Natural killer cell (primary cell): ENCODE data around the gene BNIP5. TPM values are rescaled to one million over a fixed set of nuclear protein-coding genes. Genes with fewer than 3 reads are reported as not detected.

Experiments used
- ATAC-seq, 3 donors: fragments of 150-1000 bp in 2 of 3; fragments of 200-7000 bp in 1 of 3; cut with Tn5 transposase; 1 replicate in 1 of 3; 2 replicates in 2 of 3; pipeline ENCODE4 v1.10.0; 2021; ENCODE audit warnings: mild to moderate bottlenecking in 2 of 3, moderate library complexity in 2 of 3
- DNase-seq, 2 donors: peaks; one replicate each; pipeline versions ENCODE4 v3.0.0 to v3.0.0-alpha.2; 2013 to 2021; ENCODE audit warnings: mixed read lengths in 1 of 2
- H3K27ac ChIP-seq: one replicate; pipeline ENCODE4 v1.5.1; 2013; ENCODE audit warnings: mild to moderate bottlenecking, low read length
- H3K27me3 ChIP-seq: one replicate; pipeline ENCODE4 v1.6.1; 2013; ENCODE audit warnings: low read length; ENCODE audit not compliant: control insufficient read depth, insufficient read depth
- H3K36me3 ChIP-seq: one replicate; pipeline ENCODE4 v1.6.1; 2013; ENCODE audit warnings: low read length; ENCODE audit not compliant: control insufficient read depth, insufficient read depth
- H3K4me1 ChIP-seq: one replicate; pipeline ENCODE4 v1.6.1; 2013; ENCODE audit warnings: low read length; ENCODE audit not compliant: control insufficient read depth, insufficient read depth
- H3K4me3 ChIP-seq: one replicate; pipeline ENCODE4 v1.5.1; 2013; ENCODE audit warnings: low read length
- H3K9me3 ChIP-seq: one replicate; pipeline ENCODE4 v1.6.1; 2013; ENCODE audit warnings: low read length; ENCODE audit not compliant: control insufficient read depth, insufficient read depth
- H3K27ac Mint-ChIP-seq, 2 donors: one replicate each; pipeline ENCODE4 v1.8.0; 2022; ENCODE audit warnings: mild to moderate bottlenecking in 2 of 2, mixed read lengths in 2 of 2, moderate library complexity in 1 of 2
- H3K27me3 Mint-ChIP-seq, 2 donors: one replicate each; pipeline ENCODE4 v1.8.0; 2022; ENCODE audit warnings: low read depth in 2 of 2, mixed read lengths in 2 of 2
- H3K36me3 Mint-ChIP-seq: one replicate; pipeline ENCODE4 v1.8.0; 2022; ENCODE audit warnings: mixed read lengths
- H3K4me1 Mint-ChIP-seq, 2 donors: one replicate each; pipeline ENCODE4 v1.8.0; 2022; ENCODE audit warnings: mixed read lengths in 2 of 2
- H3K4me3 Mint-ChIP-seq: one replicate; pipeline ENCODE4 v1.8.0; 2022; ENCODE audit warnings: mild to moderate bottlenecking, moderate library complexity, mixed read lengths
- H3K9me3 Mint-ChIP-seq, 2 donors: one replicate each; pipeline ENCODE4 v1.8.0; 2022; ENCODE audit warnings: mixed read lengths in 2 of 2
- CTCF ChIP-seq: fragments of 200-600 bp; IDR thresholded peaks from one replicate; pipeline ENCODE4 v1.8.0; 2022; ENCODE audit warnings: antibody characterized with exemption
- whole genome bisulfite sequencing: methylation state at CpG from one replicate; pipeline ENCODE4 v1.1.7; 2013; ENCODE audit warnings: missing lambda C conversion rate; ENCODE audit not compliant: insufficient coverage; 5-methylcytosine and 5-hydroxymethylcytosine counted together
- intact Hi-C: fragments of 100-400 bp; cut with micrococcal nuclease; formaldehyde crosslinking; loops from one replicate; pipeline ENCODE4 v1.14.2; 2022
- total RNA-seq, 4 donors: library from RNA; stranded (reverse); fragments of 120-200 nt in 1 of 4; gene quantifications; one replicate each; pipeline versions ENCODE4 v1.2.3 to v1.2.4, GENCODE V29; 2013 to 2022

The BNIP5 gene
- total RNA-seq, 3 donors from 2014 or later (not counting 1 experiment from before 2014, with no cell fraction given): not detected

- DNase-seq: no peak
- H3K36me3 Mint-ChIP-seq: no peaks in the 10 kb centered on the region
- no peaks in the 10 kb centered on the region for H3K9me3 Mint-ChIP-seq
- peaks cover 0 to 4% of the 10 kb centered on the region in 2 donors for H3K4me1 Mint-ChIP-seq
- intact Hi-C loops: no loop called here
- Histone ChIP-seq H3K27me3 (no peaks in the 10 kb centered on the region), H3K4me1 (peaks cover 7% of the 10 kb centered on the region), H3K9me3 (no peaks in the 10 kb centered on the region), H3K27ac (no peak overlapping the region), H3K36me3 (no peaks in the 10 kb centered on the region), H3K4me3 (no peak overlapping the region)
- H3K4me3 Mint-ChIP-seq: no peak overlapping the region
- H3K27ac Mint-ChIP-seq: no peak overlapping the region
- 91% methylated on average over 1 of the region's 2 CpGs for WGBS
- peaks cover 0 to 4% of the 10 kb centered on the region in 2 donors for H3K27me3 Mint-ChIP-seq
- TF ChIP-seq CTCF: no peak
- no peak for ATAC-seq
Measured at GRCh38 chr6:36370638-36371037, 34.0 kb upstream of the BNIP5 start.

- Histone ChIP-seq H3K36me3 (no peaks in the 10 kb centered on the region), H3K4me1 (peaks cover 15% of the 10 kb centered on the region), H3K4me3 (no peak overlapping the region), H3K27me3 (no peaks in the 10 kb centered on the region), H3K9me3 (no peaks in the 10 kb centered on the region), H3K27ac (no peak overlapping the region)
- Mint-ChIP-seq H3K27me3 (peaks cover 0 to 4% of the 10 kb centered on the region in 2 donors), H3K27ac (no peak overlapping the region), H3K4me1 (peaks cover 0 to 4% of the 10 kb centered on the region in 2 donors), H3K4me3 (no peak overlapping the region), H3K36me3 (no peaks in the 10 kb centered on the region), H3K9me3 (no peaks in the 10 kb centered on the region)
- WGBS: 85% methylated on average over 14 of the region's 14 CpGs
- TF ChIP-seq CTCF: no peak
- intact Hi-C loops: no loop called here
- ATAC-seq (peak in 2 of 3 donors; percentile 62 to 70), DNase-seq (no peak)
Measured at GRCh38 chr6:36368921-36369865, 32.5 kb upstream of the BNIP5 start.

GRCh38 chr6:36368421-36368820, 31.7 kb upstream of the BNIP5 start:
- intact Hi-C loops: no loop called here
- Mint-ChIP-seq H3K27ac (no peak overlapping the region), H3K4me1 (peaks cover 0 to 4% of the 10 kb centered on the region in 2 donors), H3K27me3 (peaks cover 0 to 4% of the 10 kb centered on the region in 2 donors), H3K9me3 (no peaks in the 10 kb centered on the region), H3K36me3 (no peaks in the 10 kb centered on the region), H3K4me3 (no peak overlapping the region)
- Histone ChIP-seq H3K27ac (no peak overlapping the region), H3K4me1 (peaks cover 15% of the 10 kb centered on the region), H3K36me3 (no peaks in the 10 kb centered on the region), H3K9me3 (no peaks in the 10 kb centered on the region), H3K4me3 (no peak overlapping the region), H3K27me3 (no peaks in the 10 kb centered on the region)
- no peak for TF ChIP-seq CTCF
- ATAC-seq (no peak), DNase-seq (no peak)
- WGBS: 100% methylated on average over 1 of the region's 1 CpG
